Kidney epithelial cell (primary cell): ENCODE measurements around the gene PIK3IP1. TPM values are rescaled to one million over a fixed set of nuclear protein-coding genes. Genes with fewer than 3 reads are reported as not detected.
"Not testable (repeated sequence)": the region's sequence is repeated elsewhere in the genome, so short reads cannot be mapped to it uniquely, and the experiment has no call there.

ENCODE experiments used
- DNase-seq: peaks from one replicate; pipeline ENCODE4 v3.0.0-alpha.2; 2010; ENCODE audit warnings: low read depth
- H3K27me3 ChIP-seq: 2 replicates; pipeline ENCODE4 v1.6.0; 2011; ENCODE audit warnings: low read length; ENCODE audit not compliant: control insufficient read depth, insufficient read depth
- H3K36me3 ChIP-seq: 2 replicates; pipeline ENCODE4 v1.5.1; 2011; ENCODE audit warnings: low read length; ENCODE audit not compliant: control insufficient read depth, insufficient read depth
- H3K4me3 ChIP-seq: 2 replicates; pipeline ENCODE4 v1.5.1; 2011; ENCODE audit warnings: low read depth, mild to moderate bottlenecking, control low read depth, low read length
- total RNA-seq: library from RNA; depleted of rRNA; stranded (reverse); fragments of >200 nt; gene quantifications from 2 replicates; pipeline ENCODE4 v1.2.3, GENCODE V29; 2015
- TF ChIP-seq, protein P1 (sequence below): IDR thresholded peaks from 2 replicates; pipeline ENCODE4 v1.5.1; 2011; ENCODE audit warnings: mild to moderate bottlenecking, moderate library complexity, low read length, control low read depth, inconsistent platforms; ENCODE audit not compliant: insufficient read depth, poor library complexity, severe bottlenecking

The PIK3IP1 gene
- total RNA-seq, 1 donor from 2014 or later, result 14.0 TPM

GRCh38 chr22:31246687-31247086 is 45.6 kb downstream of the PIK3IP1 start:
- no peak overlapping the region for H3K4me3 ChIP-seq
- no peaks in the 10 kb centered on the region for H3K36me3 ChIP-seq
- TF ChIP-seq, protein P1, sequence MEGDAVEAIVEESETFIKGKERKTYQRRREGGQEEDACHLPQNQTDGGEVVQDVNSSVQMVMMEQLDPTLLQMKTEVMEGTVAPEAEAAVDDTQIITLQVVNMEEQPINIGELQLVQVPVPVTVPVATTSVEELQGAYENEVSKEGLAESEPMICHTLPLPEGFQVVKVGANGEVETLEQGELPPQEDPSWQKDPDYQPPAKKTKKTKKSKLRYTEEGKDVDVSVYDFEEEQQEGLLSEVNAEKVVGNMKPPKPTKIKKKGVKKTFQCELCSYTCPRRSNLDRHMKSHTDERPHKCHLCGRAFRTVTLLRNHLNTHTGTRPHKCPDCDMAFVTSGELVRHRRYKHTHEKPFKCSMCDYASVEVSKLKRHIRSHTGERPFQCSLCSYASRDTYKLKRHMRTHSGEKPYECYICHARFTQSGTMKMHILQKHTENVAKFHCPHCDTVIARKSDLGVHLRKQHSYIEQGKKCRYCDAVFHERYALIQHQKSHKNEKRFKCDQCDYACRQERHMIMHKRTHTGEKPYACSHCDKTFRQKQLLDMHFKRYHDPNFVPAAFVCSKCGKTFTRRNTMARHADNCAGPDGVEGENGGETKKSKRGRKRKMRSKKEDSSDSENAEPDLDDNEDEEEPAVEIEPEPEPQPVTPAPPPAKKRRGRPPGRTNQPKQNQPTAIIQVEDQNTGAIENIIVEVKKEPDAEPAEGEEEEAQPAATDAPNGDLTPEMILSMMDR, result no peak
- no peaks in the 10 kb centered on the region for H3K27me3 ChIP-seq
- no peak for DNase-seq

DNA sequence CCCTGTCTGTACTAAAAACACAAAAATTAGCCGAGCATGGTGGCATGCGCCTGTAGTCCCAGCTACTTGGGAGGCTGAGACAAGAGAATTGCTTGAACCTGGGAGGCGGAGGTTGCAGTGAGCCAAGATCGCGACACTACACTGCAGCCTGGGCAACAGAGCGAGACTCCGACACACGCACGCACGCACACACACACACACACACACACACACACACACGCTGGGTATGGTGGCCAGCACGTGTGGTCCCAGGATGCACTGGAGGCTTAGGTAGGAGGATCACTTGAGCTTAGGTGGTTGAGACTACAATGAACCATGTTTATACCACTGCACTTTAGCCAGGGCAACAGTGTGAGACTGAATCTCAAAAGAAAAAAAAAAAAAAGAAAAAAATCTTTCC is 46.3 kb downstream of the PIK3IP1 start:
- H3K27me3 ChIP-seq, H3K4me3 ChIP-seq, DNase-seq, H3K36me3 ChIP-seq: not testable (repeated sequence)

- TF ChIP-seq, protein P1, result no peak
- no peak for DNase-seq
- Histone ChIP-seq H3K4me3 (no peak overlapping the region), H3K27me3 (no peaks in the 10 kb centered on the region), H3K36me3 (no peaks in the 10 kb centered on the region)
These were observed 47.3 kb downstream of the PIK3IP1 start for GRCh38 chr22:31244943-31245451.

DNA sequence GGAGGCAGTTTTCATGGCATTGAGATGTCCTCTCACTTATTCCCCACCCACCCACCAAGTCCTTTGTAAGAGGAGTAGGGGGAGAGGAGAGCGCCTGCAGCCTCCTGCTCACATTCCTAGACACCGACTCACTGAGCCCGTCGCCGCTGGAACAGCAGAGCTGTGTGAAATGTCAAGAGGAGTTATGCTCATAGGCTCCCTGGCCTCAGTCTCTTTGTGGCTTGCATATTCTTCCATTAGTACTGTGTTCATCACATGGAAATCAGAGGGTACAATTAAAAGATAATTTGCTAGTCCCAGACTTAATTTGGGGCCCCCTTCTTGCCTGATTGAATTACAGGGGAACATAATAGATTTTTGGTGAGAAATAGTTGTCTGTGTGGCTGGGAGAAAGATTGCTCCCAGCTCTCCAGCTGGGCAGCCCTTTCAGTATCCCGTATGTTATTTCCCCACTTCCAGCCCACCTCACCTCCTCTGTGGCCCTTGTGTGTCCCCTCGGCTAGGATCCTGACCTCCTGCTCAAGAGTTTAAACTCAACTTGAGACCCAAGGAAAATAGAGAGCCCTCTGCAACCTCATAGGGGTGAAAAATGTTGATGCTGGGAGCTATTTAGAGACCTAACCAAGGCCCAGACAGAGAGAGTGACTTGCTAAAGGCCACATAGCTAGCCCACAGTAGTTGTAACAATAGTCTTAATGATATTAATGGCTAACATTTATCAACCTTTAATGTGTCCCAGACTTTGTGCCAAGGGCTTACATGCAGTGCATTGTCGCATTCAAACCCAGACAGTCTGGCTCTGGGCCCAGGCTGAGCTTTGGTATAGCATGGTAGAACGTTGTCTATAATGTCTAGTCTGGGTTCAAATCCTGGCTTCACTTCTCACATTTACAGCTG is 48.0 kb downstream of the PIK3IP1 start:
- TF ChIP-seq, protein P1, result no peak
- peak; percentile 65 for DNase-seq
- no peaks in the 10 kb centered on the region for H3K36me3 ChIP-seq
- H3K27me3 ChIP-seq, result no peaks in the 10 kb centered on the region
- no peak overlapping the region for H3K4me3 ChIP-seq

GRCh38 chr22:31243339-31244045 is 48.8 kb downstream of the PIK3IP1 start:
- DNase-seq, result no peak

GRCh38 chr22:31241936-31242335 is 50.4 kb downstream of the PIK3IP1 start:
- TF ChIP-seq, protein P1, result no peak
- DNase-seq, result no peak

More at GRCh38 chr22:31243339-31244045, 48.8 kb downstream of the PIK3IP1 start:
- no peaks in the 10 kb centered on the region for H3K27me3 ChIP-seq
- TF ChIP-seq, protein P1, result no peak
- H3K36me3 ChIP-seq, result no peaks in the 10 kb centered on the region
- peak overlapping the region; percentile 12 for H3K4me3 ChIP-seq

More at GRCh38 chr22:31241936-31242335, 50.4 kb downstream of the PIK3IP1 start:
- Histone ChIP-seq H3K36me3 (no peaks in the 10 kb centered on the region), H3K27me3 (no peaks in the 10 kb centered on the region), H3K4me3 (no peak overlapping the region)
